ENCODE data around the gene GANAB.
A peak's percentile ranks its signal among the peaks of the same experiment; 100 is the strongest.

GANAB gene

DNA sequence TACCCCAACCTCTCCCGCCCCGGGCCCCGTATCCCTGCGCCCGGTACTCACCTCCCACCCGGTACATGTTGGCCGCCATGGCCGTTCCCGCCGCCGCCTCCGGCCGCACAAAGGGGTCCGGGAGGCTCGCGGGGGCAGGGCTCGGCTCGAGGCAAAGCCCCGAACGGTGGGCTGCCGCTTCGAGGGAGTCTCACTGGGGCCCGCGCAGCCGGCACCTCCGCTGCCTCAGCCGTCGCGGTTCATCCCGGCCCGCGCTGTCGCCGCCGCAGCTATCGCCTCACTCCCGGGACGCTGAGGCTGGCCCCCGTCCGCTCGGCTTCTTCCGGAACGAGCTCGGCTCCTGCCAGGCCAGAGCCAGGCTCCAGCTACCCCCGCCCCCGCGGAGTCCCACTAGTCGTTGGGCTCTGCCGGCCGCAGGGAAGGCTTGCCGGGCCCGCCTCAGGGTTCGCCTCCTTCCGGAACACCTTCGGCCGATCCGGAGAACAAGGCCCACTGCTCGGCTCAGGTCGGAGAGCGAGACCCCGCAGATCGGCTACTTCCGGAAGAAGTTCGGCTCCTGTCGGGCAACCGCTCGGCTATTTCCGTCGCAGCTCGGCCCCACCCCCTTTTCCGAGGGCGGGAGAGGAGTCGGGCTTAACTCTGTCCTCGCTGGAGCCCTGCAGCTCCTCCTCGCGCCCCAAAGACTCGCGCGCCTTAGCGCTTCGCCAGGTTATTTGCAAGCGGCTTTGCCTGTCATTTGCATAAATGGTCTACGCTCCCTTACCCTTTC lies 44.9 kb downstream of the GANAB start, which contains the start of gene MTA2:
TSS of gene MTA2 (minus strand) at position 494 of the 769 bp plus-strand sequence. CDS start at position 79, 415 bp downstream.
- peak; percentile 94 for DNase-seq (ENCODE audit: extremely low read depth, low read depth)
- TF ChIP-seq, protein P1, sequence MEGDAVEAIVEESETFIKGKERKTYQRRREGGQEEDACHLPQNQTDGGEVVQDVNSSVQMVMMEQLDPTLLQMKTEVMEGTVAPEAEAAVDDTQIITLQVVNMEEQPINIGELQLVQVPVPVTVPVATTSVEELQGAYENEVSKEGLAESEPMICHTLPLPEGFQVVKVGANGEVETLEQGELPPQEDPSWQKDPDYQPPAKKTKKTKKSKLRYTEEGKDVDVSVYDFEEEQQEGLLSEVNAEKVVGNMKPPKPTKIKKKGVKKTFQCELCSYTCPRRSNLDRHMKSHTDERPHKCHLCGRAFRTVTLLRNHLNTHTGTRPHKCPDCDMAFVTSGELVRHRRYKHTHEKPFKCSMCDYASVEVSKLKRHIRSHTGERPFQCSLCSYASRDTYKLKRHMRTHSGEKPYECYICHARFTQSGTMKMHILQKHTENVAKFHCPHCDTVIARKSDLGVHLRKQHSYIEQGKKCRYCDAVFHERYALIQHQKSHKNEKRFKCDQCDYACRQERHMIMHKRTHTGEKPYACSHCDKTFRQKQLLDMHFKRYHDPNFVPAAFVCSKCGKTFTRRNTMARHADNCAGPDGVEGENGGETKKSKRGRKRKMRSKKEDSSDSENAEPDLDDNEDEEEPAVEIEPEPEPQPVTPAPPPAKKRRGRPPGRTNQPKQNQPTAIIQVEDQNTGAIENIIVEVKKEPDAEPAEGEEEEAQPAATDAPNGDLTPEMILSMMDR (IDR thresholded peaks at IDR 0.05; ENCODE audit: low read depth, low read length) = no peak; the same call in 1 of the 2 replicates

DNA sequence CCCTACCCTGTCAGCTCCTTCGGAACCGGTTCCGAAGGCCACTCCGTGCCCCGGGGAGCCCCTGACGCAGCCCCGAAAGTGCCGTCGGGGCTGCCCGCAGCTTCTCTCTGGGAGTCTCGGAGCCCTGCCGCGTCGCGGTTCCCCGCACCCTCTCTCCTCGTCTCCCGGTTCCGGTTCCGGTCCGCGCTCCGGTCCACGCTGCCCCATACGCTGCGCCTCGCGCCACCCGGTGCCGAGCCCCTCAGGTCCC lies 45.4 kb downstream of the GANAB start:
- no peak for DNase-seq (ENCODE audit: extremely low read depth, low read depth)

DNA sequence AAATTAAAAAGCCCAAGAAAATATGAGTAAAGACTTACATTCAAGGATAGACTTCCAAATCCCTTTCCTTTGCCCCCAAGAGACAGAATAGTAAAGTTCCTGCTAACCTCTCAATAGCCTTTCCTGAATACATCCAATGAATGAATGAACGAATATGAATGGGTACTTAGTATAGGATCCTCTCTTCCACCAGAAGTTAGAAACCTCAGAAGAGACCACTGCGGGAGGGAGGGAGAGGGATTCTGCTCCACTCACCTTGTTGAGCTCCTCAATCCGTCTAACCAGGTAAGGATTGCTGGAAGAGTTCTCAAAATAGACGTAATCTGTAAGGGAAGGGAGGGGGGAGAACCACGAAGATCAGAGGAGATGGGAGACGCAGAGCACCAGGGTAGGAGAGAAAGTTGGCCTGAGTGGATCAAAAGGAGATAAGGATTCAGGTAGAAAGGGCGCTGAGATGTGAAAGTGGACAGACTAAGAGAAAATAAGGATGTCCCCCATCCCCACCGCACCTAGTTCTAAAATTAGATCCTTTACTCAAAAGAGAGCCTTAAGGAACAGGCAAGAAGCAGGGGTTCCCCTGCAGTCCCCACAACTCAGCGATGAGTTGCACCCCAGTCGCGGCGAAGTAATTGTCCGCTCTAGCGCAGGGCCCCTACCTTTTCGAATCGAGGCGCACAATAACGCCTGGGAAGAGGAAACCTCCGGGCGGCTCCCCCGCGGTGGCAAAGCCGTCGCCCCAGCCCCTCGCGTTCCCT lies 45.9 kb downstream of the GANAB start:
- DNase-seq (ENCODE audit: extremely low read depth, low read depth) = no peak
- TF ChIP-seq, protein P1 (IDR thresholded peaks at IDR 0.05; ENCODE audit: low read depth, low read length) = no peak

More for the DNA sequence above, 45.4 kb downstream of the GANAB start:
- TF ChIP-seq, protein P1 (IDR thresholded peaks at IDR 0.05; ENCODE audit: low read depth, low read length) = no peak

DNA sequence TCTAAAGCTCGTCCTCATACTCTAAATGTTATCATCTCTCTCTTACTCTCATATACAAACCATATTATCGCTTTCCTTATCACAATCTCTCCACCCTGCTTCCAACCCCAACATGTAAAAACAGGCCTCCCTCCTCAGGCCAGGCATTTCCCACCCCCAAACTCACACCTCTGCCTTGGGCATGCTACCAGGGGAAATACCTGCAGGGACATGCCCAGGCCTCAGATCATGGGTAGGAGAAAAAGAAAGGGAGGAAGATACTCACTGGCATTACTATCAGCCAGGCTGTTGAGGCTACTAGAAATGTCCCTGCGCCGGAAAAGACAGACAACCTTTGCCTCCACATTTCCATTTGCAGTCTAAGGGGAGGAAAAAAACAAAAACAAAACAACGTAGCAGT lies 46.5 kb downstream of the GANAB start:
- no peak for DNase-seq (ENCODE audit: extremely low read depth, low read depth)
- TF ChIP-seq, protein P1 (IDR thresholded peaks at IDR 0.05; ENCODE audit: low read depth, low read length) = no peak

DNA sequence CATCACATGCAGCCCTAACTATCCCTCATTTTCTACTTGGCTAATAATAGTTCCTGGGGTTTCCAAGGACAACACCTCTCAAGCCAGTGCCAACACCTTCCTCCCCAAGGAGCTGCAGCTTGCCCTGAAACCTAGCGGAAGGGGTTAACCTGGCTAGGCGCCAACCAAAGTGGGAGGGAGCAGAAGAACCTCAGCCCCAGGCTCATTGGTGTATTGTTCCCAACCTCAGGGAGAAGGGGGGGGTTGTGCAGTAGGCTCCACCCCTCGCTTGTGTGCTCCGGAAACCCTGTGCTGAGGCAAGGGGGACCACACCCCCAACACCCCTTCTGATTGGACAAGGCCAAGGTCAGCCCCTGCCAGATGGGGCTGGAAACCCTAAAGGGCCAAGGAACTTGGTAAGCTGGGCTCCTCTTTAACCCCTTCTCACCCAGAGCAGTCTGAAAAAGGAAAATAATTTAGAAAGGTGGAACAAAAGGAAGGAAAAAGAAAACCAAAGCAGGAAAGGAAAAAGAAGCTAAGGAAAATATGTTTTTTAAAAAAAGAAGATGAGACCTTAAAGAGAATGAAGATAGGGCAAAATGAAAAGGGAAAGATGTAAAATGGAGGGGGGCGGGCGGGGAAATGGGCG lies 47.2 kb downstream of the GANAB start:
- DNase-seq (ENCODE audit: extremely low read depth, low read depth) = peak; percentile 97
- TF ChIP-seq, protein P1 (IDR thresholded peaks at IDR 0.05; ENCODE audit: low read depth, low read length) = no peak

DNA sequence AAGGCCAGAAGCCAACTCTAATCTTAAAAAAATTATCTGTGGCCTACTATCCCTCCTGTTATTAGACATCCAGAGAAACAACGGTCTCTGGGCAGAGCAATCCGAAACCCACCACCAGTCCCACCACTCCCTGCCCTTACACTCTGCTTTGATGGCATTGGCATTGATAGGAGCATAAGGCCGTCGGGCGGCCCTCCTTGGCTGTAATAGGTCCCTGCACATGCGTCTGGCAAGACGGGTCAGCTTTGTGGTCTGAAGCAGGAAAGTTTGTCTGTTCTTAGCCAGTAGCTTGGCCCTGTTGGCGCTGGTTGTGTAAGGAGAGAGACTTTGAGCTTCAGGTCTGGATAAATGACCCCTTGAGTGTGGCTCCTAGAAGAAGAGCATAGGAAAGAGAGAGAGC lies 51.3 kb downstream of the GANAB start:
- no peak for DNase-seq (ENCODE audit: extremely low read depth, low read depth)
- TF ChIP-seq, protein P1 (IDR thresholded peaks at IDR 0.05; ENCODE audit: low read depth, low read length) = no peak
